Activated CD4-positive, alpha-beta T cell treated with anti-CD3 and anti-CD28 coated beads, Interleukin-2, amount 10 ng/mL, durations not matched to agents 7 days and 5 days (primary cell): Measurements from ENCODE around the gene COQ5. TPM values are rescaled to one million over a fixed set of nuclear protein-coding genes. Genes with fewer than 3 reads are reported as not detected.

Experiments
- CTCF ChIA-PET: fragments of 350-600 bp; sonication (Branson Sonifier 250); formaldehyde crosslinking; loops from one replicate; lab custom pipeline; 2021; ENCODE audit warnings: antibody characterized with exemption; lab: Charles Lee
- POLR2A ChIA-PET: fragments of 350-600 bp; sonication (Branson Sonifier 250); formaldehyde crosslinking; loops from one replicate; lab custom pipeline; 2021; ENCODE audit warnings: antibody characterized with exemption; lab: Charles Lee
- DNase-seq: peaks from one replicate; pipeline ENCODE4 v3.0.0-alpha.2; 2020
- H3K27ac Mint-ChIP-seq: one replicate; pipeline ENCODE4 v1.8.0; 2021; ENCODE audit warnings: mild to moderate bottlenecking, moderate library complexity, mixed read lengths
- H3K27me3 Mint-ChIP-seq: one replicate; pipeline ENCODE4 v1.8.0; 2021; ENCODE audit warnings: mixed read lengths
- H3K36me3 Mint-ChIP-seq: one replicate; pipeline ENCODE4 v1.8.0; 2021; ENCODE audit warnings: low read depth, mixed read lengths
- H3K4me1 Mint-ChIP-seq: one replicate; pipeline ENCODE4 v1.8.0; 2021; ENCODE audit warnings: mixed read lengths
- H3K4me3 Mint-ChIP-seq: one replicate; pipeline ENCODE4 v1.8.0; 2021; ENCODE audit warnings: mild to moderate bottlenecking, moderate library complexity, mixed read lengths
- H3K9me3 Mint-ChIP-seq: one replicate; pipeline ENCODE4 v1.8.0; 2021; ENCODE audit warnings: mixed read lengths
- total RNA-seq, 2 experiments: library from RNA; stranded (reverse); gene quantifications; one replicate each; pipeline ENCODE4 v1.2.3, GENCODE V29; 2021

Gene COQ5
- total RNA-seq: 10 to 100 TPM; 25.5 to 27.9 TPM

DNA sequence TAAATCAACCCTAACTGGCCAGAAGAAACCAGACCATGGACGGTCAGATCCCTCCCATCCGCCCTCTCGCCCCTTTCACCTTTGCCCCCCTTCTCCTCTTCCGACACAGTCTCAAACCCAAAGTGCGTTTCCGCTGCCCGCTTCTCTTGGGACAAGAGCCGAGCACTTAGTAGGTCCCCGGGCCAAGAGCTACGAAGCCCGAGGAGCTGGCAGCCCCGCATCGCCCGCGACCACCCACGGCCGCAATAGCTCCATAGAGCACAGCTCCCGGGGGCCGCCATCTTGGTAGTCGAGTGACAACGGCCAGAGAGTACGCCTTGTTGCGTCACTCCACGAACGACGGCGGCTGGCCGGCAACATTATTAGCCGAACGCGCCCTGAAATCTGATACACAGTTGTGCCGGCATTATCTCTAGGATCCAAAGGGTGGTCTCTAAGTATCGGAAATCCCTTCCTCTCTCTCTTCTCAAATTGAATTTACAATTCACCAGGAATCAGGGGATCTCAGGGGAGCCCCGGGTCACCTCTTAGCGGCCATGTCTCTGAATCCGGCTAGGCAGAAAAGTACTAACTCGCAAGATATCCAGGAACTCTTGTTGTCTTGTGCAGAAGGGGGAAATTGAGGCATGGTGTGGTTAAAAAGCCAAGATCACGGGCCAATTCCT lies at the start of gene COQ5:
TSS of gene COQ5 (minus strand) at position 298 of the 665 bp plus-strand sequence. CDS start at position 281, 17 bp downstream.
- CTCF ChIA-PET: interaction anchor here (0.5 to 1.2 kb wide), 9 partner anchors 9 to 1619 kb away, joined by 3 to 7 read pairs (median 3); no protein-coding TSS in a partner anchor
- POLR2A ChIA-PET: interaction anchor here (0.7 kb wide), 1 partner anchor 823 kb away, joined by 3 read pairs; no protein-coding TSS in a partner anchor
- no peaks in the 10 kb centered on the region for H3K9me3 Mint-ChIP-seq
- peak within 1 kb of the TSS; percentile 99 for H3K27ac Mint-ChIP-seq
- peak within 1 kb of the TSS; percentile 100 for H3K4me3 Mint-ChIP-seq
- no peaks in the 10 kb centered on the region for H3K27me3 Mint-ChIP-seq
- H3K36me3 Mint-ChIP-seq: peaks cover 6% of the 10 kb centered on the region
- peak; percentile 88 for DNase-seq
- H3K4me1 Mint-ChIP-seq: peaks cover 37% of the 10 kb centered on the region

DNA sequence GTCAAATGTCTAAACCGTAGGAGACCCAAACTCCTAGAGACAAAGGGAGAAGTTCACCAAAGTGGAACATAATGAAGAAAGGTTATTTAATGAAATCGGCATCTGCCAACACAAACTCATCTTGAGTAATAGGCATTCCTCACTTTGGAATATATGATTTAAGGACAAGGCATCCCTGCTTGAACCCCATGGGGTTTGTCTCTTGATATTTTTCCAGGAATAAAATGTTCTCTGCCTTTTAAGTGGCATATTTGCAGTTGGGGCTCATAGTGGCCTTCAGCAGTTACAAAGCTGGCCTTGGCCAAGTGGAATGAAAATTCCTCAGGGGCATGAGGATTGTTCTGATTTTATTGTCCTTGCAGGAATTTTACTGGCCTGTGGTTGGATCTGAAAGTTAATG lies 45.1 kb upstream of the COQ5 start:
- POLR2A ChIA-PET: no interaction called here
- peaks cover 72% of the 10 kb centered on the region for H3K36me3 Mint-ChIP-seq

DNA sequence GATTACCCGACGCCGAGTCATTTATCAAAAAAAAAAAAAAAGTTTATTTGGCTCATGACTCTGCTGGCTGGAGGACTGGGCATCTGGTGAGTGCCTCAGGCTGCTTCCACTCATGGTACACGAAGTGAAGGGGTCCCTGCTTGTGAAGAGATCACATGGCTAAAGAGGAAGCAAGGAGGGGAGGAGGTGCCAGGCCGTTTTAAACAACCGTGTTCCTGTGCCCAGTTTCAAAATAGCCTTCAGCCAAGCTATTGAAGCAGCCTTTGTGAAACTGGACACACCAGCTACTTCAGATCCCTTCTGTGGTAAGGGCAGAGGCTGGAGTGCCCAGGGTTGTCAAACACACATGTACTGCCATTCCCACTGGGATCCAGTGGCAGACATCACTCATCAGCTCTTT lies 44.6 kb upstream of the COQ5 start:
- Mint-ChIP-seq H3K27ac (no peak overlapping the region), H3K4me1 (no peaks in the 10 kb centered on the region), H3K4me3 (no peak overlapping the region), H3K9me3 (no peaks in the 10 kb centered on the region), H3K27me3 (no peaks in the 10 kb centered on the region), H3K36me3 (peaks cover 74% of the 10 kb centered on the region)
- ChIA-PET POLR2A (no interaction called here), CTCF (interaction anchor here (0.6 kb wide), 1 partner anchor 46 kb away, joined by 4 read pairs; no protein-coding TSS in a partner anchor)
- no peak for DNase-seq

More for the DNA sequence above, 45.1 kb upstream of the COQ5 start:
- H3K4me1 Mint-ChIP-seq: peaks cover under 1% of the 10 kb centered on the region
- H3K27ac Mint-ChIP-seq: no peak overlapping the region
- H3K4me3 Mint-ChIP-seq: no peak overlapping the region
- CTCF ChIA-PET: interaction anchor here (0.6 to 0.7 kb wide), 2 partner anchors 9 to 46 kb away, joined by 4 read pairs; no protein-coding TSS in a partner anchor
- H3K27me3 Mint-ChIP-seq: no peaks in the 10 kb centered on the region
- DNase-seq: no peak
- no peaks in the 10 kb centered on the region for H3K9me3 Mint-ChIP-seq

DNA sequence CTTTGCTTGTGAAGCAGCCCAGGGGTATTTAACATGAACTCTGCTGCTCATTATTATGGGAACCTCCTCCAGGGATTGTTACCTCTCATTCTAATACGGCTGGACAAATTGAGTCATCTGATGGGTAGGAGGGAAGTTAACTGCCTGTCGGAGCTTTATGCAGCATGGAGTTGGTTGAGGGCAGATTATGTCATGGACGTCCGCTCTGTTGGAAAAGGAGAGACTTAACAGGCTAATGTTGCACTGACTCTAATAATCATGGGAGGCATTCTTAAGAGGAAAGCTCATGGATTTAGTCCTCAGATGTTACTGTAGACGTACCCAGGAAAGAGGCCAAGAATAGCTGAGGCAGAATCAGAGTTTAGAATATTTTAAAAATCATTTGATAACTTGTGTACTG lies 42.3 kb upstream of the COQ5 start:
- H3K27ac Mint-ChIP-seq: no peak overlapping the region
- no peaks in the 10 kb centered on the region for H3K27me3 Mint-ChIP-seq
- peaks cover 69% of the 10 kb centered on the region for H3K36me3 Mint-ChIP-seq
- no peak for DNase-seq
- ChIA-PET CTCF (interaction anchor here (1.1 to 2.2 kb wide), 2 partner anchors 10 to 11 kb away, joined by 4 to 6 read pairs; partner anchors contain the start of gene POP5), POLR2A (no interaction called here)
- no peaks in the 10 kb centered on the region for H3K4me1 Mint-ChIP-seq
- no peaks in the 10 kb centered on the region for H3K9me3 Mint-ChIP-seq
- no peak overlapping the region for H3K4me3 Mint-ChIP-seq

- CTCF ChIA-PET: interaction anchor here (0.6 kb wide), 1 partner anchor 248 kb away, joined by 3 read pairs; no protein-coding TSS in a partner anchor
- peaks cover 61% of the 10 kb centered on the region for H3K36me3 Mint-ChIP-seq
- no peak overlapping the region for H3K27ac Mint-ChIP-seq
- H3K4me1 Mint-ChIP-seq: no peaks in the 10 kb centered on the region
- POLR2A ChIA-PET: no interaction called here
- H3K9me3 Mint-ChIP-seq: no peaks in the 10 kb centered on the region
- H3K4me3 Mint-ChIP-seq: no peak overlapping the region
- DNase-seq: no peak
- H3K27me3 Mint-ChIP-seq: no peaks in the 10 kb centered on the region
Measured at GRCh38 chr12:120563495-120563894, 34.5 kb upstream of the COQ5 start.

DNA sequence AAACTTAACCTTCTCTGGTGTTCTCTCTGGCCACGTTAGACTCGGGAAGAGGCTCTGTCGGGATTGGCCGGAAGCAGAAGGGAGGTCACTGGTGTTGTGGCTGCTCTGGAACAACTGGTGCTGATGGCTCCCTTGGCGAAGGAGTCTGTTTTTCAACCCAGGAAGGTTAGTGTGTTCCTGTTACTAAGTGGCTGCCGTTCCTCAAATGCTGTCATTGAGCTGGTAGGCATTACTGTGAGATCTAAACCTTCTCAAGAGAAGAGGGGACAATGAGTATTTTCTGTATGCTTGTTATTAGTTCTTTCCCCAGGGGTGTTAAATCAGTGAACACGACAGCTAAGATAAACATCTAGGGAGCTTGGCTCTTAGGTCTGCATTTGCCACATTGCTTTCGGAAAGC lies 33.9 kb upstream of the COQ5 start:
- Mint-ChIP-seq H3K27me3 (no peaks in the 10 kb centered on the region), H3K27ac (no peak overlapping the region), H3K36me3 (peaks cover 63% of the 10 kb centered on the region), H3K9me3 (no peaks in the 10 kb centered on the region), H3K4me1 (no peaks in the 10 kb centered on the region), H3K4me3 (no peak overlapping the region)
- ChIA-PET POLR2A (no interaction called here), CTCF (no interaction called here)
- no peak for DNase-seq

GRCh38 chr12:120557589-120557988 lies 28.6 kb upstream of the COQ5 start:
- H3K36me3 Mint-ChIP-seq: peaks cover 45% of the 10 kb centered on the region
- H3K4me1 Mint-ChIP-seq: peaks cover 5% of the 10 kb centered on the region
- POLR2A ChIA-PET: no interaction called here
- H3K4me3 Mint-ChIP-seq: no peak overlapping the region
- H3K9me3 Mint-ChIP-seq: no peaks in the 10 kb centered on the region
- CTCF ChIA-PET: no interaction called here
- H3K27me3 Mint-ChIP-seq: no peaks in the 10 kb centered on the region
- DNase-seq: no peak
- H3K27ac Mint-ChIP-seq: no peak overlapping the region

GRCh38 chr12:120554678-120555077 lies 25.7 kb upstream of the COQ5 start:
- Mint-ChIP-seq H3K27me3 (no peaks in the 10 kb centered on the region), H3K4me1 (peaks cover 16% of the 10 kb centered on the region), H3K4me3 (no peak overlapping the region), H3K27ac (no peak overlapping the region), H3K36me3 (peaks cover 34% of the 10 kb centered on the region), H3K9me3 (no peaks in the 10 kb centered on the region)
- no peak for DNase-seq
- ChIA-PET POLR2A (no interaction called here), CTCF (interaction anchor here (0.6 to 1.4 kb wide), 2 partner anchors 43 to 58 kb away, joined by 3 to 4 read pairs; partner anchors contain the start of gene DYNLL1)

GRCh38 chr12:120546050-120546386 lies 17.1 kb upstream of the COQ5 start:
- CTCF ChIA-PET: interaction anchor here (1.1 kb wide), 1 partner anchor 15 kb away, joined by 3 read pairs; no protein-coding TSS in a partner anchor
- no peak for DNase-seq
- H3K27ac Mint-ChIP-seq: no peak overlapping the region
- H3K4me3 Mint-ChIP-seq: no peak overlapping the region
- POLR2A ChIA-PET: no interaction called here
- no peaks in the 10 kb centered on the region for H3K9me3 Mint-ChIP-seq
- H3K4me1 Mint-ChIP-seq: peaks cover 9% of the 10 kb centered on the region
- no peaks in the 10 kb centered on the region for H3K27me3 Mint-ChIP-seq
- peaks cover 23% of the 10 kb centered on the region for H3K36me3 Mint-ChIP-seq

DNA sequence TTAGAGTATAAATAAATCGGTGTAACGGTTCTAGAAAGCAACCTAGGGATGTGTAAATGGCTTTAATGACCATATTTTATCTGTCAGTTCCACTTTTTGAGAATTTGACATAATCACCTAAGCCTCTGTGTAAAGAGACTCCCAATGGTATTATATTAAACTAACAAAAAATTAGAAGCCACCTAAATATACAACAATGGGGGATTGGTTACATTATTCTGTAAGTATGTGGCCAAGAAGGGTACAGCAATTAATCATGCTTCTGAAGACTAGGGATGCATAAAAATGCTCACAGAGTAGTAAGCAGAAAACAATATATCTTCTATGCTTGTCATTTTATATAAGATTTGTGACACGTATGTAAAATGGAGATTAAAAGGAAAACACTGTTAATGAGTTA lies 15.7 kb upstream of the COQ5 start:
- H3K4me3 Mint-ChIP-seq: no peak overlapping the region
- no peaks in the 10 kb centered on the region for H3K27me3 Mint-ChIP-seq
- ChIA-PET POLR2A (interaction anchor here (0.6 kb wide), 1 partner anchor 70 kb away, joined by 8 read pairs; no protein-coding TSS in a partner anchor), CTCF (interaction anchor here (0.7 kb wide), 1 partner anchor 48 kb away, joined by 6 read pairs; the partner anchor contains the start of gene DYNLL1)
- peaks cover 32% of the 10 kb centered on the region for H3K36me3 Mint-ChIP-seq
- H3K27ac Mint-ChIP-seq: peak overlapping the region; percentile 31
- no peak for DNase-seq
- no peaks in the 10 kb centered on the region for H3K9me3 Mint-ChIP-seq
- H3K4me1 Mint-ChIP-seq: peaks cover 18% of the 10 kb centered on the region

GRCh38 chr12:120542166-120542565 lies 13.2 kb upstream of the COQ5 start:
- DNase-seq: no peak
- ChIA-PET CTCF (interaction anchor here (1.4 kb wide), 1 partner anchor 38 kb away, joined by 5 read pairs; no protein-coding TSS in a partner anchor), POLR2A (no interaction called here)
- Mint-ChIP-seq H3K9me3 (no peaks in the 10 kb centered on the region), H3K4me3 (no peak overlapping the region), H3K36me3 (peaks cover 55% of the 10 kb centered on the region), H3K4me1 (peaks cover 43% of the 10 kb centered on the region), H3K27ac (no peak overlapping the region), H3K27me3 (no peaks in the 10 kb centered on the region)

GRCh38 chr12:120540445-120540844 lies 11.5 kb upstream of the COQ5 start:
- Mint-ChIP-seq H3K36me3 (peaks cover 60% of the 10 kb centered on the region), H3K27ac (peak overlapping the region; percentile 42), H3K27me3 (no peaks in the 10 kb centered on the region), H3K4me1 (peaks cover 58% of the 10 kb centered on the region), H3K9me3 (no peaks in the 10 kb centered on the region), H3K4me3 (no peak overlapping the region)
- DNase-seq: no peak
- CTCF ChIA-PET: interaction anchor here (1.4 kb wide), 1 partner anchor 40 kb away, joined by 5 read pairs; no protein-coding TSS in a partner anchor
- POLR2A ChIA-PET: no interaction called here

DNA sequence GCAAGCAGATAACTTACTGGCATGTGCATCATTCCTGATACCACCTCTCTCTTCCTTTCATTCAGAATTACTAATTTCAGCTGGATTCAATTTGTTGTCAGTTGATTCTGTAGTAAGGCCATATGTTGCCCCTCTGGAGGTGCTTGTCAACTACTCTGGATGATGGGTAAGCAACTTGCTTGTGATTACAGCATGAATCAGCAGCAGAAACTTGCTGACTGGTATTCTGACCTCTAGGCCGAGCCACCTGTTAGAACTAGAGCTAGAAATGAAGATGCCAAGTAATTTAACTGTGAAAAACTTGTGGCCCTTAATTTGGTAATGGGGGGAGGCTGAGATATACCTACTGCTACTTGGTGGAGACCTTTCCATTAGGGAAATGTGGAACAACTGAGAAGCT lies 10.3 kb upstream of the COQ5 start:
- CTCF ChIA-PET: interaction anchor here (0.7 to 0.8 kb wide), 3 partner anchors 86 to 330 kb away, joined by 3 to 4 read pairs (median 3); no protein-coding TSS in a partner anchor
- peaks cover 58% of the 10 kb centered on the region for H3K4me1 Mint-ChIP-seq
- DNase-seq: no peak

More for the DNA sequence above, 10.3 kb upstream of the COQ5 start:
- Mint-ChIP-seq H3K27ac (peak overlapping the region; percentile 81), H3K27me3 (no peaks in the 10 kb centered on the region), H3K36me3 (peaks cover 67% of the 10 kb centered on the region), H3K4me3 (peak overlapping the region; percentile 97), H3K9me3 (no peaks in the 10 kb centered on the region)
- POLR2A ChIA-PET: no interaction called here
